Neural progenitor cell (in vitro differentiated cells): ENCODE results near the gene PRKAG2. TPM values are rescaled to one million over a fixed set of nuclear protein-coding genes. Genes with fewer than 3 reads are reported as not detected.

ENCODE experiments used
- DNase-seq: peaks from one replicate; pipeline ENCODE4 v3.0.0-alpha.2; 2016; ENCODE audit warnings: low spot score
- H2AFZ ChIP-seq: fragments of 200-600 bp; sonication (generic); replicated peaks from 2 replicates; pipeline ENCODE4 v1.6.1; 2016; ENCODE audit warnings: antibody characterized with exemption
- H3F3A ChIP-seq: fragments of 200-600 bp; sonication (generic); 2 replicates; pipeline ENCODE4 v1.6.1; 2016; ENCODE audit warnings: antibody characterized with exemption, low read depth
- H3K27ac ChIP-seq: fragments of 200-600 bp; sonication (generic); 2 replicates; pipeline ENCODE4 v1.5.1; 2016; ENCODE audit warnings: mild to moderate bottlenecking
- H3K27me3 ChIP-seq: fragments of 200-600 bp; sonication (generic); 2 replicates; pipeline ENCODE4 v1.6.1; 2016; ENCODE audit warnings: mild to moderate bottlenecking, moderate library complexity
- H3K36me3 ChIP-seq: fragments of 200-600 bp; sonication (generic); 2 replicates; pipeline ENCODE4 v1.5.1; 2016
- H3K4me1 ChIP-seq: fragments of 200-600 bp; sonication (generic); 2 replicates; pipeline ENCODE4 v1.6.1; 2016; ENCODE audit warnings: mixed run types
- H3K4me2 ChIP-seq: fragments of 200-600 bp; sonication (generic); 2 replicates; pipeline ENCODE4 v1.6.1; 2016
- H3K4me3 ChIP-seq: fragments of 200-600 bp; sonication (generic); 2 replicates; pipeline ENCODE4 v1.5.1; 2016
- H3K79me2 ChIP-seq: fragments of 200-600 bp; sonication (generic); 2 replicates; pipeline ENCODE4 v1.6.1; 2016; ENCODE audit warnings: low read depth
- H3K9ac ChIP-seq: fragments of 200-600 bp; sonication (generic); 2 replicates; pipeline ENCODE4 v1.6.1; 2016
- H3K9me3 ChIP-seq: fragments of 200-600 bp; sonication (generic); 2 replicates; pipeline ENCODE4 v1.5.1; 2016; ENCODE audit warnings: low read depth
- H4K20me1 ChIP-seq: fragments of 200-600 bp; sonication (generic); 2 replicates; pipeline ENCODE4 v1.6.1; 2016; ENCODE audit warnings: low read depth
- H3K27ac Mint-ChIP-seq: 3 replicates; pipeline ENCODE4 v1.8.0; 2021; ENCODE audit warnings: mixed read lengths
- H3K27me3 Mint-ChIP-seq: 2 replicates; pipeline ENCODE4 v1.8.0; 2022; ENCODE audit warnings: low read depth, mild to moderate bottlenecking, inconsistent platforms, moderate library complexity, mixed read lengths; ENCODE audit not compliant: insufficient read depth
- H3K36me3 Mint-ChIP-seq: 3 replicates; pipeline ENCODE4 v1.8.0; 2021; ENCODE audit warnings: mixed read lengths
- H3K4me1 Mint-ChIP-seq: 3 replicates; pipeline ENCODE4 v1.8.0; 2021; ENCODE audit warnings: mixed read lengths
- H3K4me3 Mint-ChIP-seq: 3 replicates; pipeline ENCODE4 v1.8.0; 2021; ENCODE audit warnings: mild to moderate bottlenecking, moderate library complexity, mixed read lengths
- H3K9me3 Mint-ChIP-seq: 3 replicates; pipeline ENCODE4 v1.8.0; 2020; ENCODE audit warnings: mixed read lengths
- EZH2 ChIP-seq: fragments of 200-600 bp; sonication (generic); IDR thresholded peaks from 2 replicates; pipeline ENCODE4 v1.6.1; 2017; ENCODE audit warnings: antibody characterized with exemption, mild to moderate bottlenecking, moderate library complexity
- EZH2phosphoT487 ChIP-seq: fragments of 200-600 bp; sonication (generic); IDR thresholded peaks from 2 replicates; pipeline ENCODE4 v1.6.1; 2017; ENCODE audit warnings: antibody characterized with exemption
- total RNA-seq: library from RNA; depleted of rRNA; stranded (reverse); fragments of >200 nt; gene quantifications from 2 replicates; pipeline ENCODE4 v1.2.3, GENCODE V29; 2015; ENCODE audit warnings: low replicate concordance
- TF ChIP-seq, protein P1 (sequence below): fragments of 200-600 bp; sonication (generic); IDR thresholded peaks from 2 replicates; pipeline ENCODE4 v1.5.1; 2017; ENCODE audit warnings: antibody characterized with exemption, mild to moderate bottlenecking

PRKAG2 gene
- total RNA-seq, 1 donor from 2014 or later = 11.4 TPM

DNA sequence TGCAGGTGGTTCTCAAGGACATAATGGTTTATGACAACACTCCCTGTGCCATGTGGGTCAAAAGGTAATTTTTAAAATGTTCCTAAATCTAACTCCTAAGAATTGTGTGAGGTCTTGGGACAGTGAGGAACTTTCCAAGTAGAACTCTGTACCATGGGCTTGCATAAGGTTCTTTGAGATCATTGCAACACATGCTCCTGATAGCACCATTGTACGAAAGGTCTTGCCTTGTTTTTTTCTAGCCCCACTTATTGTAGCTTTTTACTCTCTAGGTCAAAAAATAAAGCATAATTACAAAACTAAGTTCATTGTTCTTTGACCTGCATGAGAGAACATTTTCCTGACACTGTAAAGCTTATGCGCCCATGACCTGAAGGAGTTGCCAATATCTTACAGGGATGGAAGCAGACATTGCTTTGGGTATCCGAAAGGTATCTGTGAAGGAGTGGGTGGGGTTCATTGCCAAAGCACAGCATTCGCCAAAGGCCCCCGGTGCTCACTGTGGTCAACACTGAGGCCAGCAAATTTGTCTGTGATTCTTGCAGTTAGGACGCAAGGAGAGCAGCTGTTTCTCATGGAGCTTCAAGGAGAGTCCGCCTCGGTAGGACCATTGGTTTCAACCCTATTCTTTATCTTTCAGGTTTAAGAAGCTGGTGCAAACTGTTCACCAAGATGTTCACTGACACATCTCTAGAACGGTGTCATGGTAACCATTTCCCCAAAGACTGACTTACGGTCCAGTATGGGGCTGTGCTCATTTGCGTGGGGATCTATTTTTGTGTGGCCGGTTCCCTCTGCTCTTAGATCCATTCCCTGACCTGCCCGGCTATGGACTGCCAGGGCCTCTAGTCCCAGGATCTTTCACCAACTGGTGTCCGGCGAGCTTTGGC is 7.6 kb upstream of the PRKAG2 start:
- Histone ChIP-seq H2AFZ (no peak overlapping the region), H3K27me3 (peaks cover 71% of the 10 kb centered on the region), H3K36me3 (no peaks in the 10 kb centered on the region), H3K4me3 (no peak overlapping the region), H3K4me2 (no peak overlapping the region), H3K9me3 (no peaks in the 10 kb centered on the region), H3K9ac (no peak overlapping the region), H3F3A (no peaks in the 10 kb centered on the region), H3K4me1 (no peaks in the 10 kb centered on the region), H3K27ac (no peak overlapping the region), H4K20me1 (no peaks in the 10 kb centered on the region), H3K79me2 (no peaks in the 10 kb centered on the region)
- Mint-ChIP-seq H3K36me3 (no peaks in the 10 kb centered on the region), H3K27me3 (peaks cover 17% of the 10 kb centered on the region), H3K4me1 (peaks cover 9% of the 10 kb centered on the region), H3K4me3 (no peak overlapping the region), H3K9me3 (no peaks in the 10 kb centered on the region), H3K27ac (no peak overlapping the region)
- no peak for TF ChIP-seq EZH2phosphoT487
- DNase-seq = no peak

DNA sequence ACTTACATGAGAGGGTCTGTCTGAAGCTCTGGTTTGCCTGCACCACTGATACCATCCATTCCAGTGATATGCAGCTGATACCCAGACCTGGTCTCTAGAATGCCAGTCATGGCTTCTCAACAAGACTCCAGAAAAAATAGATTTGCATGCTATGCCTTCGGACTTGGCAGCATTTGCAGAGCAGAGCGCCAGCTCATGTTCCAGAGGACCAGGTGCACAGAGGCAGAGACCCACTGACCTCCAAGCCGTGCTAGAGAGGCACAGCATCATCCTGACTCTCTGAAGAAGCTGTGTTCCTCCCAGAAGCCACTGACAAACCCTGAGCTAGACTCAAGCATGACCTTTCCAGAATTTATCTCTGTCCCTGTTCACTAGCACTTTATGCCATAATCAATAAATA is 6.9 kb upstream of the PRKAG2 start:
- no peak overlapping the region for H3K4me3 ChIP-seq
- H3K4me3 Mint-ChIP-seq = no peak overlapping the region
- H3K9me3 Mint-ChIP-seq = no peaks in the 10 kb centered on the region
- H3K4me1 Mint-ChIP-seq = peaks cover 6% of the 10 kb centered on the region
- H3K9ac ChIP-seq = no peak overlapping the region
- H4K20me1 ChIP-seq = no peaks in the 10 kb centered on the region
- H3K27me3 ChIP-seq = peaks cover 78% of the 10 kb centered on the region
- no peaks in the 10 kb centered on the region for H3K4me1 ChIP-seq
- no peak overlapping the region for H3K4me2 ChIP-seq
- no peak overlapping the region for H3K27ac Mint-ChIP-seq
- H2AFZ ChIP-seq = no peak overlapping the region
- no peak for DNase-seq
- TF ChIP-seq EZH2phosphoT487 (no peak), EZH2 (no peak)
- TF ChIP-seq, protein P1, sequence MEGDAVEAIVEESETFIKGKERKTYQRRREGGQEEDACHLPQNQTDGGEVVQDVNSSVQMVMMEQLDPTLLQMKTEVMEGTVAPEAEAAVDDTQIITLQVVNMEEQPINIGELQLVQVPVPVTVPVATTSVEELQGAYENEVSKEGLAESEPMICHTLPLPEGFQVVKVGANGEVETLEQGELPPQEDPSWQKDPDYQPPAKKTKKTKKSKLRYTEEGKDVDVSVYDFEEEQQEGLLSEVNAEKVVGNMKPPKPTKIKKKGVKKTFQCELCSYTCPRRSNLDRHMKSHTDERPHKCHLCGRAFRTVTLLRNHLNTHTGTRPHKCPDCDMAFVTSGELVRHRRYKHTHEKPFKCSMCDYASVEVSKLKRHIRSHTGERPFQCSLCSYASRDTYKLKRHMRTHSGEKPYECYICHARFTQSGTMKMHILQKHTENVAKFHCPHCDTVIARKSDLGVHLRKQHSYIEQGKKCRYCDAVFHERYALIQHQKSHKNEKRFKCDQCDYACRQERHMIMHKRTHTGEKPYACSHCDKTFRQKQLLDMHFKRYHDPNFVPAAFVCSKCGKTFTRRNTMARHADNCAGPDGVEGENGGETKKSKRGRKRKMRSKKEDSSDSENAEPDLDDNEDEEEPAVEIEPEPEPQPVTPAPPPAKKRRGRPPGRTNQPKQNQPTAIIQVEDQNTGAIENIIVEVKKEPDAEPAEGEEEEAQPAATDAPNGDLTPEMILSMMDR = no peak
- no peaks in the 10 kb centered on the region for H3K36me3 Mint-ChIP-seq
- H3F3A ChIP-seq = no peaks in the 10 kb centered on the region
- no peak overlapping the region for H3K27ac ChIP-seq
- no peaks in the 10 kb centered on the region for H3K36me3 ChIP-seq
- no peaks in the 10 kb centered on the region for H3K9me3 ChIP-seq
- H3K79me2 ChIP-seq = no peaks in the 10 kb centered on the region
- peaks cover 24% of the 10 kb centered on the region for H3K27me3 Mint-ChIP-seq

DNA sequence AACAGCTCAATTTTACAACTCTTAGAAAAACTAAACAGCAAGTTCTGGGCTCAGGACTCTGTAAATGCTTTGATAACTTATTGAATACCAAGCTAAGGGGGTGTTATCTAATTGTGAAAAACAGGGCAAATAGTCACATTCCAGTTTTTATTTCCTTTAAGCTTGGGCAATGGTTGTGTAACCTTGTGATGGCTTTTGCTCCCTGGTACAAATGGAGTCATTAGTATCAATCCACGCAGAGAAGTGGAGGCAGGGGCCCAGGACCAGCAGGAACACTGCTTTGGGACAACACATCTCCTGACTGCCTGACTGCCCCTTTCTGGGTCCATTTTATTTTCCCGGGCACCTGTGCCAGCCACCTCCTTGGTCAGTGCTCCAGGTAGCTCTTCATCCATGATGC is 5.8 kb upstream of the PRKAG2 start:
- no peak for DNase-seq
- Histone ChIP-seq H3K4me3 (no peak overlapping the region), H4K20me1 (peaks cover 6% of the 10 kb centered on the region), H3K4me2 (no peak overlapping the region), H3K4me1 (peaks cover 6% of the 10 kb centered on the region), H2AFZ (no peak overlapping the region), H3K27me3 (peaks cover 85% of the 10 kb centered on the region), H3F3A (no peaks in the 10 kb centered on the region), H3K36me3 (no peaks in the 10 kb centered on the region), H3K27ac (no peak overlapping the region), H3K9me3 (no peaks in the 10 kb centered on the region), H3K79me2 (no peaks in the 10 kb centered on the region), H3K9ac (no peak overlapping the region)
- no peak overlapping the region for H3K4me3 Mint-ChIP-seq
- no peaks in the 10 kb centered on the region for H3K9me3 Mint-ChIP-seq
- H3K27me3 Mint-ChIP-seq = peaks cover 25% of the 10 kb centered on the region
- TF ChIP-seq EZH2phosphoT487 (no peak), EZH2 (no peak)
- TF ChIP-seq, protein P1 = no peak
- no peaks in the 10 kb centered on the region for H3K4me1 Mint-ChIP-seq
- no peaks in the 10 kb centered on the region for H3K36me3 Mint-ChIP-seq
- no peak overlapping the region for H3K27ac Mint-ChIP-seq

DNA sequence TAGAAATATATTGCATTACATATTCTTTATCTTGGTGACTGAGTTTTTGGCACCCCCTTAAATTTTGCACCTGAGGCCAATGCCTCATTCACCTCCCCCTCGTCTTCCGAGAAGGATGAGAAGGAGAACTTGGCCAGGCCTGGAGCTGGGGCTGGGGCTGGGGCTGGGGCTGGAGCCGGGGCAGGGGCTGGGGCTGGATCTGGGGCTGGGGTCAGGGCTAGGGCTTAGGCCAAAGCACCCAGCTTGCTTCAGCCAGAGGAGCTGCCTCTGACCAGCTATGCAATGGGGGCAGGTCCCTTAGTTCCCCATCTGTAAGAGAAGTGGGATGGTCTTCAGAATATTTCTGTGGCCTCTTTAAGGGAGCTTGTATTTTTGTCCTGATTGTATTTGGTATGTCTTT is 3.8 kb upstream of the PRKAG2 start:
- H3K36me3 Mint-ChIP-seq = no peaks in the 10 kb centered on the region
- H3K9me3 Mint-ChIP-seq = no peaks in the 10 kb centered on the region
- Histone ChIP-seq H3K9ac (no peak overlapping the region), H3F3A (peaks cover 12% of the 10 kb centered on the region), H3K79me2 (no peaks in the 10 kb centered on the region), H3K4me1 (peaks cover 16% of the 10 kb centered on the region), H3K4me3 (no peak overlapping the region), H4K20me1 (peaks cover 6% of the 10 kb centered on the region), H3K9me3 (no peaks in the 10 kb centered on the region), H3K4me2 (no peak overlapping the region), H3K27ac (no peak overlapping the region), H3K27me3 (peaks cover 78% of the 10 kb centered on the region), H3K36me3 (no peaks in the 10 kb centered on the region), H2AFZ (no peak overlapping the region)
- peaks cover 3% of the 10 kb centered on the region for H3K4me1 Mint-ChIP-seq
- DNase-seq = no peak
- H3K4me3 Mint-ChIP-seq = no peak overlapping the region
- no peak overlapping the region for H3K27ac Mint-ChIP-seq
- peaks cover 27% of the 10 kb centered on the region for H3K27me3 Mint-ChIP-seq
- TF ChIP-seq EZH2 (no peak), EZH2phosphoT487 (no peak)
- TF ChIP-seq, protein P1 = no peak
